Esophagus squamous epithelium (tissue), 4 donors: Measurements from ENCODE around the gene KIAA1671.

Experiments
- CTCF ChIP-seq, 6 experiments: fragments of 450-650 bp in 4 of 6; fragments of 200-600 bp in 2 of 6; sonication (generic) in 2 of 6; IDR thresholded peaks; one replicate each; pipeline ENCODE4 v1.5.1; 2016 to 2019; ENCODE audit warnings: antibody characterized with exemption in 6 of 6, mild to moderate bottlenecking in 4 of 6, moderate library complexity in 4 of 6
- POLR2A ChIP-seq, 4 donors: fragments of 450-650 bp; IDR thresholded peaks; one replicate each; pipeline ENCODE4 v1.6.1; 2017; ENCODE audit warnings: antibody characterized with exemption in 4 of 4, mild to moderate bottlenecking in 4 of 4, moderate library complexity in 3 of 4

GRCh38 chr22:25021976-25022711 lies 69.6 kb downstream of the KIAA1671 start:
- no peak for TF ChIP-seq CTCF (IDR thresholded peaks at IDR 0.05)
- TF ChIP-seq POLR2A (IDR thresholded peaks at IDR 0.05), result no peak
